Left ventricle myocardium inferior (tissue), 1 donor: ENCODE measurements around the gene GCNT2. TPM values are rescaled to one million over a fixed set of nuclear protein-coding genes. Genes with fewer than 3 reads are reported as not detected.
"Not testable (repeated sequence)": the region's sequence is repeated elsewhere in the genome, so short reads cannot be mapped to it uniquely, and the experiment has no call there.

ENCODE experiments used
- DNase-seq: peaks from one replicate; pipeline ENCODE4 v3.0.0-alpha.2; 2020
- H3K27ac ChIP-seq: fragments of 200-600 bp; replicated peaks from 2 replicates; pipeline ENCODE4 v1.8.0; 2021
- H3K27me3 ChIP-seq: fragments of 200-600 bp; 2 replicates; pipeline ENCODE4 v1.8.0; 2021; ENCODE audit warnings: low read depth
- H3K36me3 ChIP-seq: fragments of 200-600 bp; 2 replicates; pipeline ENCODE4 v1.8.0; 2021
- H3K4me1 ChIP-seq: fragments of 200-600 bp; 2 replicates; pipeline ENCODE4 v1.8.0; 2021
- H3K4me3 ChIP-seq: fragments of 200-600 bp; 2 replicates; pipeline ENCODE4 v1.8.0; 2021; ENCODE audit warnings: mild to moderate bottlenecking, moderate library complexity
- H3K9me3 ChIP-seq: fragments of 200-600 bp; replicated peaks from 2 replicates; pipeline ENCODE4 v1.8.0; 2021
- CTCF ChIP-seq: fragments of 200-600 bp; IDR thresholded peaks from 2 replicates; pipeline ENCODE4 v1.8.0; 2021; ENCODE audit warnings: antibody characterized with exemption, mild to moderate bottlenecking, borderline replicate concordance
- intact Hi-C: fragments of 100-400 bp; cut with micrococcal nuclease; formaldehyde crosslinking; loops from one replicate; pipeline ENCODE4 v1.11.0; 2022
- total RNA-seq: library from RNA; stranded (reverse); fragmentation: NEBNext Ultra II Directional; extraction: Animal tissue kit (Norgen Biotek cat#: 25700); gene quantifications from one replicate; pipeline ENCODE4 v1.2.1, GENCODE V29; 2021
- donor health status: DM: no; HTN: yes; CAD: no; lungs with severe emphysema.

Gene GCNT2
- total RNA-seq, 1 donor from 2014 or later, result 49.0 TPM

GRCh38 chr6:10528158-10528981, 7.2 kb downstream of the GCNT2 start:
- H3K36me3 ChIP-seq, result no peaks in the 10 kb centered on the region
- intact Hi-C loops, result no loop called here
- no peaks in the 10 kb centered on the region for H3K9me3 ChIP-seq
- H3K27ac ChIP-seq, result peak overlapping the region; percentile 70
- TF ChIP-seq CTCF, result no peak
- H3K27me3 ChIP-seq, result no peaks in the 10 kb centered on the region
- peaks cover 72% of the 10 kb centered on the region for H3K4me1 ChIP-seq
- H3K4me3 ChIP-seq, result peak overlapping the region; percentile 55
- no peak for DNase-seq

GRCh38 chr6:10529231-10529801, 8.2 kb downstream of the GCNT2 start:
- Histone ChIP-seq H3K4me3 (peak overlapping the region; percentile 55), H3K9me3 (no peaks in the 10 kb centered on the region), H3K27ac (peak overlapping the region; percentile 70), H3K27me3 (no peaks in the 10 kb centered on the region), H3K4me1 (peaks cover 77% of the 10 kb centered on the region), H3K36me3 (no peaks in the 10 kb centered on the region)
- intact Hi-C loops, result no loop called here
- no peak for DNase-seq
- no peak for TF ChIP-seq CTCF

GRCh38 chr6:10529828-10530374, 8.8 kb downstream of the GCNT2 start:
- DNase-seq, H3K36me3 ChIP-seq, intact Hi-C loops, H3K9me3 ChIP-seq, H3K27me3 ChIP-seq: not testable (repeated sequence)
- Histone ChIP-seq H3K27ac (peak overlapping the region; percentile 70), H3K4me1 (peaks cover 77% of the 10 kb centered on the region), H3K4me3 (peak overlapping the region; percentile 55)

GRCh38 chr6:10531503-10531902, 10.4 kb downstream of the GCNT2 start:
- H3K4me3 ChIP-seq, result peak overlapping the region; percentile 55

GRCh38 chr6:10531942-10532341, 10.8 kb downstream of the GCNT2 start:
- H3K27ac ChIP-seq, result peak overlapping the region; percentile 70
- H3K4me3 ChIP-seq, result peak overlapping the region; percentile 55
- no peak for TF ChIP-seq CTCF
- H3K9me3 ChIP-seq, result no peaks in the 10 kb centered on the region
- no peaks in the 10 kb centered on the region for H3K36me3 ChIP-seq
- peaks cover 70% of the 10 kb centered on the region for H3K4me1 ChIP-seq
- DNase-seq, result no peak
- intact Hi-C loops, result no loop called here
- no peaks in the 10 kb centered on the region for H3K27me3 ChIP-seq

More at GRCh38 chr6:10531503-10531902, 10.4 kb downstream of the GCNT2 start:
- no peak for TF ChIP-seq CTCF
- no peaks in the 10 kb centered on the region for H3K9me3 ChIP-seq
- peaks cover 72% of the 10 kb centered on the region for H3K4me1 ChIP-seq
- H3K27ac ChIP-seq, result peak overlapping the region; percentile 70
- intact Hi-C loops, result no loop called here
- no peaks in the 10 kb centered on the region for H3K36me3 ChIP-seq
- no peaks in the 10 kb centered on the region for H3K27me3 ChIP-seq
- DNase-seq, result no peak

- DNase-seq, result no peak
Observed at GRCh38 chr6:10532392-10532791, 11.2 kb downstream of the GCNT2 start.

More at GRCh38 chr6:10532392-10532791, 11.2 kb downstream of the GCNT2 start:
- H3K4me1 ChIP-seq, result peaks cover 66% of the 10 kb centered on the region
- no peaks in the 10 kb centered on the region for H3K9me3 ChIP-seq
- intact Hi-C loops, result no loop called here
- no peaks in the 10 kb centered on the region for H3K27me3 ChIP-seq
- H3K36me3 ChIP-seq, result no peaks in the 10 kb centered on the region
- no peak for TF ChIP-seq CTCF
- peak overlapping the region; percentile 34 for H3K27ac ChIP-seq
- peak overlapping the region; percentile 55 for H3K4me3 ChIP-seq
